ENCODE results near the gene VEGFC.

Gene VEGFC

DNA sequence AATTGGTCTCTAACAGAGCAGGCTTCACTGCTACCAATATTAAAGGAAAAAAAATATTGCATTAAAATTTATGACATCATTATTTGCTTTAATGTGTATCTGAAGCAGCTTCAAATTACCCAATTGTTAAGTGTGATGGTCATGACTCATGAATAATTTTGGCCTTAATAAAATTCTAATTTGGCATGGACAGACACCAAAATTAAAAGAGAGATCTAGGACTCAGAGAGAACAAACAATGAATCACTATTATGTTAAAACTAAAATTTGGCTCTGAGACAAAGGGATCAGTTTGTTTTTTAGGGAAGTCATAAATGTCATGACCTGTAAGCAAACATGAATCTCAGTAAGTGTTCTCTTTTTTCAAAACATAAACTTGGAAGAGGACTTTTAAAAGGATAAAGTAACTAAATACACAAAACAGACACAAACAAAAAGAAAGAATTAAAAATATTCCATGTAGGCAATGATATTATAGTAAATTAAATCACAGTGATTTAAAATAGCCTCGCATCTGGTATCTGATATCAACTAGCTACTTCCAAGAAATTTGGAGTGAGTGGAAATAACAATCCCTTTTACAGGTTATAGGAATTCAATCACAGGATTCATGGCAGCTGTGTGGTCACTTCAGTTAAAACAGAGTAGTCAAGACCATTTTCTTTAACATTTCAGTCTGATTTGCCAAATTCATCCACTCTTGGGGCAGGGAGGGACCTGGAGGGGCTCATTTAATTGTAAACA, 11.6 kb downstream of the VEGFC start:
- Histone ChIP-seq H3K79me2 (ENCODE audit: insufficient read depth, low read length) (no peaks in the 10 kb centered on the region), H3K4me3 (ENCODE audit: low read depth, low read length, poor library complexity, severe bottlenecking) (no peak overlapping the region), H2AFZ (ENCODE audit: low read length) (no peak overlapping the region), H3K27ac (ENCODE audit: low read depth, low read length, poor library complexity, severe bottlenecking) (no peak overlapping the region), H4K20me1 (ENCODE audit: insufficient read depth, low read length) (no peaks in the 10 kb centered on the region), H3K27me3 (ENCODE audit: insufficient read depth, low read length) (no peaks in the 10 kb centered on the region), H3F3A (ENCODE audit: insufficient read depth, low read length) (no peaks in the 10 kb centered on the region), H3K9ac (ENCODE audit: low read length) (no peak overlapping the region), H3K9me3 (ENCODE audit: low read length) (no peaks in the 10 kb centered on the region), H3K4me2 (ENCODE audit: low read length) (no peak overlapping the region), H3K9me2 (ENCODE audit: low read depth, low read length) (no peaks in the 10 kb centered on the region), H3K4me1 (ENCODE audit: insufficient read depth, low read length, severe bottlenecking) (no peaks in the 10 kb centered on the region), H3K36me3 (ENCODE audit: insufficient read depth, low read length) (no peaks in the 10 kb centered on the region)
- no peak for TF ChIP-seq EZH2 (IDR thresholded peaks at IDR 0.05; ENCODE audit: borderline replicate concordance, low read length)
- TF ChIP-seq, protein P1, sequence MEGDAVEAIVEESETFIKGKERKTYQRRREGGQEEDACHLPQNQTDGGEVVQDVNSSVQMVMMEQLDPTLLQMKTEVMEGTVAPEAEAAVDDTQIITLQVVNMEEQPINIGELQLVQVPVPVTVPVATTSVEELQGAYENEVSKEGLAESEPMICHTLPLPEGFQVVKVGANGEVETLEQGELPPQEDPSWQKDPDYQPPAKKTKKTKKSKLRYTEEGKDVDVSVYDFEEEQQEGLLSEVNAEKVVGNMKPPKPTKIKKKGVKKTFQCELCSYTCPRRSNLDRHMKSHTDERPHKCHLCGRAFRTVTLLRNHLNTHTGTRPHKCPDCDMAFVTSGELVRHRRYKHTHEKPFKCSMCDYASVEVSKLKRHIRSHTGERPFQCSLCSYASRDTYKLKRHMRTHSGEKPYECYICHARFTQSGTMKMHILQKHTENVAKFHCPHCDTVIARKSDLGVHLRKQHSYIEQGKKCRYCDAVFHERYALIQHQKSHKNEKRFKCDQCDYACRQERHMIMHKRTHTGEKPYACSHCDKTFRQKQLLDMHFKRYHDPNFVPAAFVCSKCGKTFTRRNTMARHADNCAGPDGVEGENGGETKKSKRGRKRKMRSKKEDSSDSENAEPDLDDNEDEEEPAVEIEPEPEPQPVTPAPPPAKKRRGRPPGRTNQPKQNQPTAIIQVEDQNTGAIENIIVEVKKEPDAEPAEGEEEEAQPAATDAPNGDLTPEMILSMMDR (IDR thresholded peaks at IDR 0.05; ENCODE audit: low read length) = no peak

DNA sequence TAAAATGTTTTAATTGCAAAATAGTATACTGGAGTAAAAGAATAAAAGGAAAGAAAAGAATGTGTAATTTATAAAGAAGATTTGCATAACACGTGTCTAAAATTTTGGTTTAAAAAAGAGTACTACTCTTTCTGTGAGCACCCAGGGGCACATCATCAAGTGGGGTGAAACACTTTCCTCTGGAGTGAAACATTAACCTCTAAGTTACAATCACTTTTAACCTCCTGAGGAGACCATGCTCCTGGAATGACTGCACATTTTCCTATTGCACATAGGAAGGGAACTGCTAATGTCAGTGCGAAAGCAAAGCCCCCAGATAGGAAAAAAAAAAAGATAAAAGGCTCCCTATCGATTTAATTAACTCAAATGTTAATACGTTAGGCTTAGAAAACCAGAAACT, 13.3 kb downstream of the VEGFC start:
- no peak overlapping the region for H2AFZ ChIP-seq (ENCODE audit: low read length)
- no peaks in the 10 kb centered on the region for H4K20me1 ChIP-seq (ENCODE audit: insufficient read depth, low read length)
- no peaks in the 10 kb centered on the region for H3K27me3 ChIP-seq (ENCODE audit: insufficient read depth, low read length)
- no peak overlapping the region for H3K4me3 ChIP-seq (ENCODE audit: low read depth, low read length, poor library complexity, severe bottlenecking)
- H3K4me2 ChIP-seq (ENCODE audit: low read length) = no peak overlapping the region
- H3K36me3 ChIP-seq (ENCODE audit: insufficient read depth, low read length) = no peaks in the 10 kb centered on the region
- no peak overlapping the region for H3K27ac ChIP-seq (ENCODE audit: low read depth, low read length, poor library complexity, severe bottlenecking)
- no peaks in the 10 kb centered on the region for H3K9me2 ChIP-seq (ENCODE audit: low read depth, low read length)
- H3F3A ChIP-seq (ENCODE audit: insufficient read depth, low read length) = no peaks in the 10 kb centered on the region
- H3K4me1 ChIP-seq (ENCODE audit: insufficient read depth, low read length, severe bottlenecking) = no peaks in the 10 kb centered on the region
- no peaks in the 10 kb centered on the region for H3K79me2 ChIP-seq (ENCODE audit: insufficient read depth, low read length)
- H3K9me3 ChIP-seq (ENCODE audit: low read length) = no peaks in the 10 kb centered on the region
- TF ChIP-seq, protein P1 (IDR thresholded peaks at IDR 0.05; ENCODE audit: low read length) = no peak
- TF ChIP-seq EZH2 (IDR thresholded peaks at IDR 0.05; ENCODE audit: borderline replicate concordance, low read length) = no peak
- H3K9ac ChIP-seq (ENCODE audit: low read length) = no peak overlapping the region

DNA sequence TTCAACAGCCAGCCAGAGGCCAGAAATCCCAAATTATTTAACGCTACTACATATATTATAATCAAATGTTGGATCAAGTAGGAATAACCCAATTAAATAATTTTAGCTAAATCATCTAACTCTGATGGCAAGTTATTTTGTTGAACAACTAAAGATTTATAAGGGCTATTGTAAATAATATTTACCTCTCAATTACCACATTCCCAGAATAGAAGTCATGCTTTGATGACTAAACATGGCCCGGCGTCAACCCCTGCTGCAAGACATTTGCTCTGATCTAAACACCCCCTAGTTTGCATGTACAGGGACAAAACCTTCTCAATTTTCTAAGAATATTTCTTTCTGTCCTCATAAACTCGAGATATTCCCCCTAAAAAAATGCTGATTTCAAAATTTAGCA, 14.2 kb downstream of the VEGFC start:
- Histone ChIP-seq H3K4me2 (ENCODE audit: low read length) (no peak overlapping the region), H2AFZ (ENCODE audit: low read length) (no peak overlapping the region), H3K4me3 (ENCODE audit: low read depth, low read length, poor library complexity, severe bottlenecking) (no peak overlapping the region), H3F3A (ENCODE audit: insufficient read depth, low read length) (no peaks in the 10 kb centered on the region), H4K20me1 (ENCODE audit: insufficient read depth, low read length) (no peaks in the 10 kb centered on the region), H3K9me2 (ENCODE audit: low read depth, low read length) (no peaks in the 10 kb centered on the region), H3K9ac (ENCODE audit: low read length) (no peak overlapping the region), H3K27me3 (ENCODE audit: insufficient read depth, low read length) (no peaks in the 10 kb centered on the region), H3K79me2 (ENCODE audit: insufficient read depth, low read length) (no peaks in the 10 kb centered on the region), H3K4me1 (ENCODE audit: insufficient read depth, low read length, severe bottlenecking) (no peaks in the 10 kb centered on the region), H3K36me3 (ENCODE audit: insufficient read depth, low read length) (no peaks in the 10 kb centered on the region), H3K27ac (ENCODE audit: low read depth, low read length, poor library complexity, severe bottlenecking) (no peak overlapping the region), H3K9me3 (ENCODE audit: low read length) (no peaks in the 10 kb centered on the region)
- TF ChIP-seq, protein P1 (IDR thresholded peaks at IDR 0.05; ENCODE audit: low read length) = no peak
- no peak for TF ChIP-seq EZH2 (IDR thresholded peaks at IDR 0.05; ENCODE audit: borderline replicate concordance, low read length)

All from OCI-LY1 (cell line).